ENCODE results near the gene DIS3L2.
"Not testable (repeated sequence)": the region's sequence is repeated elsewhere in the genome, so short reads cannot be mapped to it uniquely, and the experiment has no call there.

DIS3L2 gene

DNA sequence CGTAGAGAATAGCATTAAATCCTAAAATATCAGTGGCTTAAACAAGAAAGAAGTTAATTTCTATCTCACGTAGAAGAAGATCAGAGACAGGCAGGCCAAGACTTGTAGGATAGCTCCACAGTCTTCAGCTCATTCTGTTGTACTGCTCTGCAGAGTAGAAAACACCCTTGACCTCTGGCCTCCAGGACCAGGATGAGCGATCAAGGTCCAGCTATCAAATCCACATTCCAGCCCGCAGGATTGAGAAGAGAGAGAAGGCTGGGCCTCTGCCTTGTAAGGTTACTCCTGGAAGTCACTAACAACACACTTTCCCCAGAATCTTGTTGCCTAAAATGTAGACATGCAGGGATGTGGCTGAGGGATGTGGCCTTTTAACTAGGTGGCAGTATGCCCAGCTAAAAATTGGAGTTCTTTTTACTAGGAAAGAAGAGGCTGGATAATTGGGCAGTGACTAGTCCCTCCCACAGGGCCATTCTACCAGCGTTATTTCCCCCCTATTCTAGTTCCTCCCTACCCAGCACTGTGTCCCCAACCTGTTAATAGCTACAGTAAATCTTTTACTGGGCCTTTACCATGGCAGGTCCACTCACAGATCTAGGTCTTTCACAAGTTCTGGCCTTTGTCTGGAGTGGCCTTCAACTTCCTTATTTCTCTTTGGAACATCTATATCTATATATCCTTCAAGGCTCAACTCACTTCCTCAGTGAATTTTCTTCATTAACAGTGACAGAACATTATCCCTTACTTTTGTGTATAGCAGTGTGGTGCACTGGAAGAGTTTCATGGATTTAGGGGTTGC lies 165.0 kb downstream of the DIS3L2 start:
- no peak for DNase-seq

- DNase-seq, result no peak
These were observed 168.0 kb downstream of the DIS3L2 start for GRCh38 chr2:232129483-232129882.

DNA sequence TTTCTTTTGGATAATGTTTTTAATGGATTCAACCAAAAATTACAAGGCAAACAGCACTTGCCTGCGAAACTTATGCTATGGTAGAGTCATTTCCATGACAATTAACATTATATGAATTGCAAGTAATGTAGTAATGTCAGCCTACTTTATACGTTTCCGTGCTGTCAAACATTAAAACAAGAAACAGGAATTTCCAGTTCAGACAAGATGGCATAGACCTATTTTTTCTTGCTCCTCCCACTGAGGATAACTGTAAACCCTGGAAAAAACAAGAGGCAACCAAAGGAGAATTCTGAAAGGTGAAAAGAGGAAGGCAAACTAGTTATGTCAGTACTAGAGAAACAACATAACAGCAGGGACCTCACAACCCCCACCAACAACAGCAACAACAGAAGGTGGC lies 170.7 kb downstream of the DIS3L2 start:
- no peak for DNase-seq

DNA sequence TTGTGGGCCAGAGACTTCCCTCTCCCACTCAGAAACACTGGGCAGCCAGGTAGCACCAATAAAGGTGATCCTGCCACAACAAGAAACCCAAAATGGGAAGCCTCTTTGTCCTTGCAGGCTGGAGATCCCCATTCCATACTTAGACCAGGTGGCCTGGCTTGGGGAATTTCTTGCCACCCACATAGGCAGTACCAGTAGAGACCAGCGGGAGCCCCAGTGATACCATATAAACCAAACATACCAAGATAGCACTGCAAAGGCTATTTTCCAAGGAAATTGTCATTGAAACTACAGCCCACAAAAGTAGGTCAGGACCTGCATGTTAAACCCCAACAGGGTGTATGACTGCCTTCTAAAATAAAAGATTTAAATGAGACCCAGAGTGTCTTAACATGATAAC lies 171.6 kb downstream of the DIS3L2 start:
- DNase-seq, result no peak

DNA sequence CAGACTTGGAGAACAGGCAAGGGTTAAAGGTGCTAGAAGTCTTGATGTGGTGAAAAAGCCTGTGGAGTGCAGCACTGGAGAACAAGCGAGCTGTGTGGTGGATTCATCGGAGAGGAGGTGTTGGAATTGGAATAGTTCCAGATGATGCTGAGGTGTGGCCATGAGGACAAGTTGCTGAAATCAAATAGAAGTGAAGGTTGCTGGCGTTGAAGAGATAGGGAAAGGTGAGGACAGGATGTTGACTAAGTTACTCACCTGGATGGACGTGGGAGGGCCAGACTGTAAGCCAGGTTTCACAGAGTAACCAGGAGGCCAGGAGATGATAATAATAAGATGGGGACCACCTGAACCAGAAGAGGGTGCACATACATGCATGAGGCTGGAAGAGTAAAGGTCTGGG lies 173.4 kb downstream of the DIS3L2 start:
- DNase-seq, result no peak

- DNase-seq, result no peak
These were observed 176.0 kb downstream of the DIS3L2 start for GRCh38 chr2:232137356-232138147.

- no peak for DNase-seq
These were observed 176.9 kb downstream of the DIS3L2 start for GRCh38 chr2:232138441-232138840.

GRCh38 chr2:232139171-232139594 lies 177.7 kb downstream of the DIS3L2 start:
- no peak for DNase-seq

GRCh38 chr2:232139786-232140562 lies 178.5 kb downstream of the DIS3L2 start:
- peak; percentile 11 for DNase-seq

- no peak for DNase-seq
These were observed 180.1 kb downstream of the DIS3L2 start for GRCh38 chr2:232141591-232141990.

DNA sequence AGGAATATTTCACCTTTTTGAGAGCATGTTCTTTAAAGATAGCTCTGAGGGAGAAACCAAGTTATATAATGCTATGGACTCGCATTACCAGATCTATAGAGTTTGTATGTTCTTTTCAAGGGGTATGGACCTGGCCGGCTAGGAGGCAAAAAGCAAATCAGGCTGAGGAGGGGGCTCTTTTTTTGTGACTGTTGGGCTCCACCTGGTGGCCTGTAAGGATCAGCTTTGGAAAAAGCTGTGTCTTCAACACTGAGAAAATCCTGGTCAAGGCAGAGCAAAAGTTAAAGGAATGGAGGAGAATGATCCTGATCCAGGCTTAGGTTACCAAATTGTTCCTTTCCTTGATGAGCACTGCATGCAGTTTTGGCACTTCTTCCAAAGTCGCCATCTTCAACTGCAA lies 180.5 kb downstream of the DIS3L2 start:
- DNase-seq, result peak; percentile 33

- DNase-seq, result no peak
These were observed 181.0 kb downstream of the DIS3L2 start for GRCh38 chr2:232142502-232142901.

DNA sequence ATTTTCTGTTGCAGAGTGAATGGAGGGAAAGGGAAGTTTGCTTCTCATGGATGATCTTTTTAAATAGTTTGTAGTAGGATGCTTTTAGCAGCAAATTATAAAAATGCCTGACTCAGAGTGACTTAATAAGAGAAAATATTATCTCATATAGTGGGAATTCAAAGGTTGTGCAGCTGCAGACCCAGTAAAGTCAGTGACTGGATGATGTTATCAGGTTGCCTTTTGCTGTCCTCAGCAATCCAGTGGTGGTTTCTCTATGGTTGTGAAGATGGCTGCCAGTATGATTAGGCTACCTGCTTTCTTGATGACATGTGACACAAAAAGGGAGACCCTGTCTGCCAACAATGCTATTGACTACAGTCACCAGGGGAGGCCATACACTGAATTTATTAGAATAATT lies 184.8 kb downstream of the DIS3L2 start:
- peak; percentile 8 for DNase-seq

DNA sequence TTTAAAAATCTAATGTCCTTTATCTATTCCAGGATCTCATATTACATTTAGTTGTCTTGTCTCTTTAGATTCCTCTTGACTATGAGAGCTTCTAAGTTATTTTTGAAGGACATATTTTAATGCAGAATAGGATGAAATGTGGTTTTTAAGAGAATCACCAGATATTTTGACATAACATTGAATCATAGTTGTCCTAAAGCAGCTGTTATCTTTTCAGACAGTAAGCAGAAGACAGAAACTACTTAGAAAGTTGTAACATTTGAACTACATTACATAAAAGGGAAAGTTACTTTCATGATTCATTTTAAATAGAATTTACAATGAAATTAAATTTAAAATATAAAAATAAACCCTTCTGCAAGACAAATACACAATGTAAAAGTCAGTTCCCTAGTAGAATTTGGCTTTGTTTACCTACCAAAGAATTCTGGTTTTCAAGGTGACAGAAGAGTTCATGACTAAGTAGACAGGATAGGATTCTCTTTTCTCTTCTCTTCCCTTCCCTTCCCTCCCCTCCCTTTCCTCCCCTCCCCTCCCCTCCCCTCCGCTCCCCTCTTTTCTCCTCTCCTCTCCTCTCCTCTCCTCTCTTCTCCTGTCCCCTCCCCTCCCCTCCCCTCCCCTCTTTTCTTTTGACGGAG lies 186.0 kb downstream of the DIS3L2 start:
- no peak for DNase-seq

- peak; percentile 20 for DNase-seq
These were observed 200.7 kb downstream of the DIS3L2 start for GRCh38 chr2:232162187-232162586.

DNA sequence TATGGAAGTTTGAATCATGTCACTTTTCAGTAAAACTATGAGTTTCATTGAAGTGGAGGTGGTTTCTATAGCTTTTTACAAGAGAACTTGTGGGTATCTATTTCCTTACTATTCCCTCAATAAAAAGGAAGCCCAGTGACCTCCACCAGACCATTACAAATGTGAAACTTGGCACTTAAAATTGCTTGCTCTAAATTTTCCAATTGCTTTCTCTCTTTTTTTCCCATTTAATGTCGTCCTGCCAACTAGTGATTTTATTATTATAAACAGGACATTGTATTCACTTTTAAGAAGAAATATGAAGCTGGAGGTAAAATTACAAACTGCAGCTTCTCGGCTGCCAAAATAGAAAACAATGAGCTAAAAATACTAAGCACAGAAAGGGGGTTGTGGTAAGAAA lies 208.9 kb downstream of the DIS3L2 start:
- no peak for DNase-seq

DNA sequence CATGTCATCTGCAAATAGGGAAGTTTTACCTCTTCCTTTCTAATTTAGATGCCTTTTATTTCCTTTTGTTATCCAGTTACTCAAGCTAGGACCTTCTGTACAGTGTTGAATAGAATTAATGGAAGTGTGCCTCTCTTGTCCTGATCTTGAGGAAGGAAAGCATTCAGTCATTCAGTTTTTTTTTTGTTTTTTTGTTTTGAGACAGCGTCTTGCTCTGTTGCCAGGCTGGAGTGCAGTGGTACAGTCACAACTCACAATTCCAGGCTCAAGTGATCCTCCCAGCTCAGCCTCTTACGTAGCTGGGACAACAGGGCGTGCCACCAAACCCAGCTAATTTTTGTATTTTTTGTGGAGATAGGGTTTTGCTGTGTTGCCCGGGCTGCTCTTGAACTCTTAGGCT lies 213.1 kb downstream of the DIS3L2 start:
- no peak for DNase-seq

- not testable (repeated sequence) for DNase-seq
These were observed 215.1 kb downstream of the DIS3L2 start for GRCh38 chr2:232176587-232176986.

GRCh38 chr2:232183279-232183678 lies 221.8 kb downstream of the DIS3L2 start:
- DNase-seq, result no peak

- DNase-seq, result no peak
These were observed 222.8 kb downstream of the DIS3L2 start for GRCh38 chr2:232184346-232184745.

GRCh38 chr2:232190796-232191195 lies 229.3 kb downstream of the DIS3L2 start:
- DNase-seq, result no peak

- DNase-seq, result no peak
These were observed 234.0 kb downstream of the DIS3L2 start for GRCh38 chr2:232195487-232195886.

DNA sequence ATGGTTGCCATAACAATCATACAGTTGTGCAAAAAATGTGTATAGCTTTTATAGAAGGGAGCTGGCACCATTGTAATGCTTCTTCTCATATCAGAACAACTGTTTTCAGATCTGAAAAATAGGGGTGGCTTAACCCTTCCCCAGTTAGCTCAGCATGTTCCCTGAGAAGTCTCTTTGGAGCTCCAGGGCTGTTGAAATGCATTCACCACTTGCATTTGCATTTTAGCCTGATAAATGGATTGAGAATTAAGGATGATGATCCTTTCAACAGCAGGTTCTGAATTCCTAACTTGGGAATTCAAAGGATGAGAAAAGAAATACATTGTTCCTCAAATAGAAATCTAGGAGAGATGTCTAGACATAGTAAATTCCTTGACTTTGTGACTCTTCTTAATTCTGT lies 235.3 kb downstream of the DIS3L2 start:
- DNase-seq, result no peak
